H9 (cell line): Measurements from ENCODE around the gene TAF4. TPM values are rescaled to one million over a fixed set of nuclear protein-coding genes. Genes with fewer than 3 reads are reported as not detected.

Experiments
- DNase-seq: peaks from one replicate; pipeline ENCODE4 v3.0.0-alpha.2; 2017
- H2AFZ ChIP-seq: one replicate; pipeline ENCODE4 v1.6.1; 2013; ENCODE audit warnings: mild to moderate bottlenecking, low read length, control low read depth, moderate library complexity
- H2AK5ac ChIP-seq: 2 replicates; pipeline ENCODE4 v1.6.1; 2013; ENCODE audit warnings: low read length, control low read depth, mixed read lengths; ENCODE audit not compliant: insufficient read length
- H2BK120ac ChIP-seq: one replicate; pipeline ENCODE4 v1.6.1; 2013; ENCODE audit warnings: low read depth, mild to moderate bottlenecking, low read length, control low read depth, inconsistent platforms; ENCODE audit not compliant: poor library complexity, severe bottlenecking
- H2BK12ac ChIP-seq: 2 replicates; pipeline ENCODE4 v1.6.1; 2013; ENCODE audit warnings: low read length, control low read depth, mixed read lengths, low read depth; ENCODE audit not compliant: insufficient read length
- H2BK15ac ChIP-seq: 2 replicates; pipeline ENCODE4 v1.6.1; 2013; ENCODE audit warnings: low read depth, low read length, control low read depth
- H2BK20ac ChIP-seq: one replicate; pipeline ENCODE4 v1.6.1; 2013; ENCODE audit warnings: low read depth, mild to moderate bottlenecking, low read length, control low read depth, inconsistent platforms; ENCODE audit not compliant: poor library complexity, severe bottlenecking
- H2BK5ac ChIP-seq: 2 replicates; pipeline ENCODE4 v1.6.1; 2013; ENCODE audit warnings: low read length, control low read depth, mixed read lengths; ENCODE audit not compliant: insufficient read length
- H3K14ac ChIP-seq: 2 replicates; pipeline ENCODE4 v1.6.1; 2013; ENCODE audit warnings: low read length, control low read depth; ENCODE audit not compliant: insufficient read depth
- H3K18ac ChIP-seq: 2 replicates; pipeline ENCODE4 v1.6.1; 2013; ENCODE audit warnings: low read depth, mild to moderate bottlenecking, mixed read lengths, low read length, control low read depth; ENCODE audit not compliant: insufficient read length
- H3K23ac ChIP-seq: 2 replicates; pipeline ENCODE4 v1.6.1; 2013; ENCODE audit warnings: low read length, control low read depth, mixed read lengths, low read depth; ENCODE audit not compliant: insufficient read length
- H3K23me2 ChIP-seq: 2 replicates; pipeline ENCODE4 v1.6.1; 2013; ENCODE audit warnings: low read depth, mild to moderate bottlenecking, mixed read lengths, low read length, control low read depth; ENCODE audit not compliant: insufficient read length, poor library complexity, severe bottlenecking
- H3K27ac ChIP-seq: 2 replicates; pipeline ENCODE4 v1.5.1; 2013; ENCODE audit warnings: low read length, control low read depth, mixed read lengths, low read depth; ENCODE audit not compliant: insufficient read length
- H3K27me3 ChIP-seq: 2 replicates; pipeline ENCODE4 v1.6.1; 2013; ENCODE audit warnings: low read length, control low read depth, inconsistent platforms; ENCODE audit not compliant: insufficient read depth
- H3K4ac ChIP-seq: 2 replicates; pipeline ENCODE4 v1.6.1; 2013; ENCODE audit warnings: low read depth, mild to moderate bottlenecking, control low read depth, inconsistent platforms, low read length, moderate library complexity
- H3K4me1 ChIP-seq: 2 replicates; pipeline ENCODE4 v1.6.1; 2013; ENCODE audit warnings: low read length, control low read depth, inconsistent platforms; ENCODE audit not compliant: insufficient read depth
- H3K4me2 ChIP-seq: 2 replicates; pipeline ENCODE4 v1.6.1; 2013; ENCODE audit warnings: low read length, control low read depth, mixed read lengths; ENCODE audit not compliant: insufficient read length, insufficient read depth
- H3K56ac ChIP-seq: 2 replicates; pipeline ENCODE4 v1.6.1; 2013; ENCODE audit warnings: low read depth, mild to moderate bottlenecking, mixed read lengths, low read length, control low read depth; ENCODE audit not compliant: insufficient read length
- H3K79me1 ChIP-seq: 2 replicates; pipeline ENCODE4 v1.6.1; 2013; ENCODE audit warnings: low read depth, mild to moderate bottlenecking, moderate library complexity, low read length, control low read depth, inconsistent platforms; ENCODE audit not compliant: insufficient read depth, poor library complexity, severe bottlenecking
- H3K79me2 ChIP-seq: 2 replicates; pipeline ENCODE4 v1.6.1; 2013; ENCODE audit warnings: low read length, control low read depth, inconsistent platforms; ENCODE audit not compliant: insufficient read depth
- H3K9ac ChIP-seq: 2 replicates; pipeline ENCODE4 v1.6.1; 2013; ENCODE audit warnings: low read length, control low read depth, mixed read lengths; ENCODE audit not compliant: insufficient read length; ENCODE audit errors: extremely low read depth
- H3K9me3 ChIP-seq: one replicate; pipeline ENCODE4 v1.6.1; 2013; ENCODE audit warnings: low read depth, low read length, inconsistent platforms; ENCODE audit not compliant: control insufficient read depth
- H3T11ph ChIP-seq: one replicate; pipeline ENCODE4 v1.6.1; 2013; ENCODE audit warnings: mild to moderate bottlenecking, low read length, control low read depth, inconsistent platforms
- H4K20me1 ChIP-seq: one replicate; pipeline ENCODE4 v1.6.1; 2013; ENCODE audit not compliant: control insufficient read depth, insufficient read length, insufficient read depth
- H4K5ac ChIP-seq: 2 replicates; pipeline ENCODE4 v1.6.1; 2013; ENCODE audit warnings: low read depth, mild to moderate bottlenecking, mixed read lengths, low read length, control low read depth; ENCODE audit not compliant: insufficient read length
- H4K8ac ChIP-seq: replicated peaks from 2 replicates; pipeline ENCODE4 v1.6.1; 2013; ENCODE audit warnings: low read length, control low read depth, mixed read lengths, low read depth; ENCODE audit not compliant: insufficient read length
- H4K91ac ChIP-seq: 2 replicates; pipeline ENCODE4 v1.6.1; 2013; ENCODE audit warnings: low read depth, mild to moderate bottlenecking, moderate library complexity, mixed read lengths, low read length, control low read depth; ENCODE audit not compliant: insufficient read length
- H3K27ac Mint-ChIP-seq, 3 experiments: 2 replicates in 2 of 3; 3 replicates in 1 of 3; pipeline ENCODE4 v1.8.0; 2020 to 2021; ENCODE audit warnings: mixed read lengths in 3 of 3, mild to moderate bottlenecking in 1 of 3, moderate library complexity in 1 of 3
- H3K27me3 Mint-ChIP-seq: 2 replicates; pipeline ENCODE4 v1.8.0; 2021; ENCODE audit warnings: low read depth, mild to moderate bottlenecking, moderate library complexity, mixed read lengths
- H3K36me3 Mint-ChIP-seq, 3 experiments: 2 replicates in 2 of 3; 3 replicates in 1 of 3; pipeline ENCODE4 v1.8.0; 2020 to 2021; ENCODE audit warnings: low read depth in 3 of 3, mixed read lengths in 3 of 3; ENCODE audit not compliant: insufficient read depth in 1 of 3
- H3K4me1 Mint-ChIP-seq, 2 experiments: 2 replicates each; pipeline ENCODE4 v1.8.0; 2020; ENCODE audit warnings: mixed read lengths in 2 of 2
- H3K4me3 Mint-ChIP-seq, 2 experiments: 2 replicates in 1 of 2; 3 replicates in 1 of 2; pipeline ENCODE4 v1.8.0; 2020 to 2021; ENCODE audit warnings: mild to moderate bottlenecking in 2 of 2, mixed read lengths in 2 of 2, moderate library complexity in 1 of 2
- H3K9me3 Mint-ChIP-seq, 2 experiments: 2 replicates in 1 of 2; 3 replicates in 1 of 2; pipeline ENCODE4 v1.8.0; 2020; ENCODE audit warnings: mild to moderate bottlenecking in 2 of 2, mixed read lengths in 2 of 2, moderate library complexity in 1 of 2
- WGBS: extraction: QIAGEN DNeasy Blood & Tissue Kit; methylation state at CpG from one replicate; pipeline ENCODE4 v1.1.7; 2013; ENCODE audit warnings: missing lambda C conversion rate, low lambda C conversion rate, mixed read lengths; ENCODE audit not compliant: insufficient read length; ENCODE audit errors: extremely low coverage; 5-methylcytosine and 5-hydroxymethylcytosine counted together
- total RNA-seq: library from RNA; stranded (reverse); gene quantifications from 2 replicates; pipeline ENCODE4 v1.2.1, GENCODE V29; 2021
- TF ChIP-seq, protein P1 (sequence below): fragments of 200-600 bp; sonication (generic); conservative IDR thresholded peaks from 3 replicates; pipeline ENCODE4 v1.8.0; 2021; ENCODE audit warnings: antibody characterized with exemption, mild to moderate bottlenecking

The TAF4 gene
- total RNA-seq, 1 experiment from 2014 or later = 30.8 TPM

DNA sequence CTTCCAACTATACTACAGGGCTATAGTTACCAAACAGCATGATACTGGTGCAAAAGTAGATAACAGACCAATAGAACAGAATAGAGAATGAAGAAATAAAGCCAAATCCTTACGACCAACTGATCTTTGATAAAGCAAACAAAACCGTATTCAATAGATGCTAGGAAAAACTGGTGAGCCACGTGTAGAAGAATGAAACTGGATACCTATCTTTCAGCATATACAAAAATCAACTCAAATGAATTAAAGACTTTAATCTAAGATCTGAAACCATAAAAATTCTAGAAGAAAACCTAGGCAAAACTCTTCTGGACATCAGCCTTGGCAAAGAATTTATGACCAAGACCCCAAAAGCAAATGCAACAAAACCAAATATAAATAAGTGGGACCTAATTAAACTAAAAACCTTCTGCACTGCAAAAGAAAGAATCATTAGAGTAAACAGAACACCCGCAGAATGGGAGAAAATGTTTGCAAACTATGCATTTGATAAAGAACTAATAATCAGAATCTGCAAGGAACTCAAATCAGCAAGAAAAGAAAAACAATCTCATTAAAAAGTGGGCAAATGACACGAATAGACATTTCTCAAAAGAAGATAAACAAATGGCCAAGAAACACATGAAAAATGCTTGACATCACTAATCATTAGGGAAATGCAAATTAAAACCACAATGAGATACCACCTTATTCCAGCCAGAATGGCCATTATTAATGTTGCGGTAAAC, 109.8 kb downstream of the TAF4 start:
- H3K23ac ChIP-seq = no peak overlapping the region
- no peak overlapping the region for H4K5ac ChIP-seq
- H3K4ac ChIP-seq = no peak overlapping the region
- H3K14ac ChIP-seq = no peak overlapping the region
- DNase-seq = no peak
- H2BK15ac ChIP-seq = no peak overlapping the region
- no peaks in the 10 kb centered on the region for H3K79me1 ChIP-seq
- H3K27me3 ChIP-seq = no peaks in the 10 kb centered on the region
- no peak overlapping the region for H2BK5ac ChIP-seq
- H2BK12ac ChIP-seq = no peak overlapping the region
- Mint-ChIP-seq H3K4me3 (no peak overlapping the region), H3K9me3 (no peaks in the 10 kb centered on the region), H3K4me1 (peaks cover 18 to 38% of the 10 kb centered on the region in 2 experiments), H3K36me3 (no peaks in the 10 kb centered on the region), H3K27me3 (no peaks in the 10 kb centered on the region), H3K27ac (no peak overlapping the region)
- H3K23me2 ChIP-seq = no peaks in the 10 kb centered on the region
- H2BK20ac ChIP-seq = no peak overlapping the region
- no peaks in the 10 kb centered on the region for H4K20me1 ChIP-seq
- H3K27ac ChIP-seq = no peak overlapping the region
- TF ChIP-seq, protein P1, sequence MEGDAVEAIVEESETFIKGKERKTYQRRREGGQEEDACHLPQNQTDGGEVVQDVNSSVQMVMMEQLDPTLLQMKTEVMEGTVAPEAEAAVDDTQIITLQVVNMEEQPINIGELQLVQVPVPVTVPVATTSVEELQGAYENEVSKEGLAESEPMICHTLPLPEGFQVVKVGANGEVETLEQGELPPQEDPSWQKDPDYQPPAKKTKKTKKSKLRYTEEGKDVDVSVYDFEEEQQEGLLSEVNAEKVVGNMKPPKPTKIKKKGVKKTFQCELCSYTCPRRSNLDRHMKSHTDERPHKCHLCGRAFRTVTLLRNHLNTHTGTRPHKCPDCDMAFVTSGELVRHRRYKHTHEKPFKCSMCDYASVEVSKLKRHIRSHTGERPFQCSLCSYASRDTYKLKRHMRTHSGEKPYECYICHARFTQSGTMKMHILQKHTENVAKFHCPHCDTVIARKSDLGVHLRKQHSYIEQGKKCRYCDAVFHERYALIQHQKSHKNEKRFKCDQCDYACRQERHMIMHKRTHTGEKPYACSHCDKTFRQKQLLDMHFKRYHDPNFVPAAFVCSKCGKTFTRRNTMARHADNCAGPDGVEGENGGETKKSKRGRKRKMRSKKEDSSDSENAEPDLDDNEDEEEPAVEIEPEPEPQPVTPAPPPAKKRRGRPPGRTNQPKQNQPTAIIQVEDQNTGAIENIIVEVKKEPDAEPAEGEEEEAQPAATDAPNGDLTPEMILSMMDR = no peak
- H3K79me2 ChIP-seq = no peaks in the 10 kb centered on the region
- H3K4me2 ChIP-seq = no peak overlapping the region
- no peak overlapping the region for H2AK5ac ChIP-seq
- H2AFZ ChIP-seq = no peak overlapping the region
- H2BK120ac ChIP-seq = no peak overlapping the region
- H3K56ac ChIP-seq = no peak overlapping the region
- H3T11ph ChIP-seq = no peak overlapping the region
- no peak overlapping the region for H4K91ac ChIP-seq
- no peaks in the 10 kb centered on the region for H3K4me1 ChIP-seq
- no CpG with 5 or more reads among the region's 6 CpGs for WGBS
- no peaks in the 10 kb centered on the region for H3K9me3 ChIP-seq
- H3K18ac ChIP-seq = no peak overlapping the region
- no peak overlapping the region for H4K8ac ChIP-seq
- H3K9ac ChIP-seq = no peak overlapping the region
